Skeletal muscle tissue (tissue), 4 donors: ENCODE measurements around the gene FAT2. TPM values are rescaled to one million over a fixed set of nuclear protein-coding genes. Genes with fewer than 3 reads are reported as not detected.
"Not testable (repeated sequence)": the region's sequence is repeated elsewhere in the genome, so short reads cannot be mapped to it uniquely, and the experiment has no call there.

ENCODE experiments used
- H3K27ac ChIP-seq: one replicate; pipeline ENCODE4 v1.7.0; 2013; ENCODE audit warnings: mild to moderate bottlenecking, low read depth, low read length, inconsistent platforms
- H3K27me3 ChIP-seq, 3 donors: one replicate each; pipeline ENCODE4 v1.7.0; 2013; ENCODE audit warnings: low read length in 3 of 3; ENCODE audit not compliant: control insufficient read depth in 3 of 3, insufficient read depth in 3 of 3
- H3K36me3 ChIP-seq, 3 donors: one replicate each; pipeline ENCODE4 v1.7.0; 2013; ENCODE audit warnings: low read length in 3 of 3; ENCODE audit not compliant: control insufficient read depth in 3 of 3, insufficient read depth in 3 of 3
- H3K4me1 ChIP-seq, 3 donors: one replicate each; pipeline ENCODE4 v1.7.0; 2013; ENCODE audit warnings: low read length in 3 of 3, mild to moderate bottlenecking in 3 of 3; ENCODE audit not compliant: control insufficient read depth in 3 of 3, insufficient read depth in 3 of 3
- H3K4me3 ChIP-seq, 3 donors: one replicate each; pipeline ENCODE4 v1.7.0; 2013; ENCODE audit warnings: low read length in 3 of 3
- H3K9ac ChIP-seq, 3 donors: one replicate each; pipeline ENCODE4 v1.7.0; 2013; ENCODE audit warnings: low read length in 3 of 3, mild to moderate bottlenecking in 3 of 3, moderate library complexity in 2 of 3, low read depth in 1 of 3
- H3K9me3 ChIP-seq, 3 donors: one replicate each; pipeline ENCODE4 v1.7.0; 2013; ENCODE audit warnings: low read length in 3 of 3; ENCODE audit not compliant: control insufficient read depth in 3 of 3
- total RNA-seq: library from RNA; depleted of rRNA; stranded (reverse); fragments of >200 nt; gene quantifications from one replicate; pipeline ENCODE4 v1.2.3, GENCODE V29; 2014
- donor health status: Osteomylitis.

The FAT2 gene
- total RNA-seq, 1 donor from 2014 or later, result under 0.01 TPM

DNA sequence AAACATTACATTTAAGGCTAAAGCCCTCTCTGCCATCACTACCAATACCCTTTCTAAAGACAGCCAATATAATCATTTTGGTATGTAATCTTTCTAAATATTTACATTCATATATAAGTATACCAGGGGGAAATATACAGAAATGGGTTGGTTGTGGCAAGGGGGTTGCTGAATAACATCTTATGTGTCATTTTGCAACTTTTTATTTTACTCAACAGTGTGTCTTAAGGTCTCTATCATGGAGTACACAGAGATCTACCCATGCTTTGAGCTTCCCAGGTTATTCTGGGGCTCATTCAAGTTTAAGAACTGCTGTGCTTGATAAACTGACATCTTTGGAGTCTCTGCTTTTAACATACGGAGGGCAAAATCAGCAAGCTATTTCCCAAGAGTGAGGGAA is 7.4 kb upstream of the FAT2 start:
- Histone ChIP-seq H3K4me1 (peaks cover 9 to 20% (median 19%) of the 10 kb centered on the region in 3 donors), H3K27me3 (peaks cover 0 to 3% (median 0%) of the 10 kb centered on the region in 3 donors), H3K36me3 (no peaks in the 10 kb centered on the region), H3K9ac (no peak overlapping the region), H3K4me3 (no peak overlapping the region), H3K9me3 (no peaks in the 10 kb centered on the region), H3K27ac (no peak overlapping the region)

DNA sequence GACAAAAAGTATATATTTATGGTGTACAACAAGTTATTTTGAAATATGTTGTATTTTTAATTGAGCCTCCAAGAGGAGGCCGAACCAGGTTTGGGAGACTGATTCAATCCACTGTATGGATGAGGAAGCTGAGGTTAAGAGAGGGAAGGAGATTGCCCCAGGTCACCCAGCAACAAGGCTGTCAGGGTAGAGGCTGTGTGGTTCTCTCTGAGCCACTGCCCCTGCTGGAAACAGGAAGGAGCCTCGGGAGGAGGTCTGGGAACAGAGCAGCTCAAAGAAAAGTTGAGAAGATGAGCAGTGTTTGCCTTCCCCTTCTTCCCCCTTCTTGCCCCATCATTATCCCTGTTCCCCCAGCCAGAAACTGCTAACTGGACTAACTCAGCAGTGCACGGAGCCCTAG is 6.6 kb upstream of the FAT2 start:
- Histone ChIP-seq H3K27ac (no peak overlapping the region), H3K27me3 (peaks cover 0 to 3% (median 0%) of the 10 kb centered on the region in 3 donors), H3K9ac (no peak overlapping the region), H3K36me3 (no peaks in the 10 kb centered on the region), H3K4me1 (peaks cover 9 to 20% (median 19%) of the 10 kb centered on the region in 3 donors), H3K4me3 (no peak overlapping the region), H3K9me3 (no peaks in the 10 kb centered on the region)

GRCh38 chr5:151596828-151597539 is 5.9 kb upstream of the FAT2 start:
- peaks cover 0 to under 1% (median 0%) of the 10 kb centered on the region in 3 donors for H3K27me3 ChIP-seq
- H3K9me3 ChIP-seq, result no peaks in the 10 kb centered on the region
- peaks cover 9 to 20% (median 19%) of the 10 kb centered on the region in 3 donors for H3K4me1 ChIP-seq
- H3K4me3 ChIP-seq, result no peak overlapping the region
- H3K36me3 ChIP-seq, result no peaks in the 10 kb centered on the region
- H3K27ac ChIP-seq, result no peak overlapping the region
- no peak overlapping the region for H3K9ac ChIP-seq

DNA sequence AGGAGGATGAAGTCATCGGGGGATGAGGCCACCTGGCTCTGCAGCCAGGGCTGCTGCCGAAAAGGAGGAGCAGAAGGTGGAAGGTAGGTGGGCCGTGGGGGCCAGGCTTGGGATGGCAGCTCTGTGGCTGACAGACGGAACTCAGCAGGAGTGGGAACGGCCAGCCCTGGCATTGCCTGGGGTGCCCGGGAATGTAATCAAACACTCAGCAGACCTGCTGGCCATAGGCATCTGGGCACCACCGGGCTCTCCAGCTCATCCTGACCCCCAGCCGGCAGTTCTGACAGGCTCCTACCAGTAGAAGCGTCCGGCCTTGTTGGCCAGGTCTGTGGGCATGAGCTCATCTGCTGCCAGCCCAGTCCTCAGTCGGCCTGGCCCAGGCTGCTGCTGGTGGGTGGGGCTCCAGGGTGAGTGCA is 4.3 kb upstream of the FAT2 start:
- Histone ChIP-seq H3K36me3 (no peaks in the 10 kb centered on the region), H3K4me3 (no peak overlapping the region), H3K4me1 (peaks cover 9 to 20% (median 19%) of the 10 kb centered on the region in 3 donors), H3K9me3 (no peaks in the 10 kb centered on the region), H3K27me3 (no peaks in the 10 kb centered on the region), H3K27ac (no peak overlapping the region), H3K9ac (peak overlapping the region in 1 of 3 donors; percentile 45)

DNA sequence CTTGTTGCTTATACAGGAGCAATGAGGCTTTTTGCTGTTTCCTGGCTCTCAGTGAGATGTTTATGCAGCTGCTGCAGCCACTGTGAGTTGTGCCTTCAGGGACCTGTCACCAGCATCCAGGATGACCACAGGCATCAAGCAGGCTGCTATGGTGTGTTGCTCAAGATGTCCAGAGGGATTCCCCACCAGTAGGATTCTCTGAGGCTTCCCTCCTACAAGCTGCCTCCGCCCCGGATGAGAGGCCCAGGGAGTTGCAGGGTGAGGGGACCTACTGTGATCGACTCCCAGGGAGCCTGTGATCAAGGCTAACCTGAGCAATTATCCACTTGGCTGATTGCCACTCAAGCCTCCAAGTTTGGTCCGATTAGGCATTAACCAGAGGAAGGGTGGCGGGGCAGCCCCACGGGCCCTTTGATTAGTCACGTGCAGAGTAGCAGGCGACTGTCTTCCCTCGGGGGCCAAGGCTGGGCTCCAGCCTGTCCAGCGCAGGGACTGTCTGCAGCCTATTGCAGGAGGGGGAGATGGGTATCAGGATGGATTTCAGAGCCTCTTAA is 1.8 kb upstream of the FAT2 start:
- no peaks in the 10 kb centered on the region for H3K27me3 ChIP-seq
- no peak overlapping the region for H3K4me3 ChIP-seq

GRCh38 chr5:151589878-151590570 is 1.1 kb downstream of the FAT2 start:
- H3K27me3 ChIP-seq, result no peaks in the 10 kb centered on the region
- H3K4me3 ChIP-seq, result no peak overlapping the region
- H3K9me3 ChIP-seq, result no peaks in the 10 kb centered on the region
- H3K27ac ChIP-seq, result no peak overlapping the region
- H3K4me1 ChIP-seq, result peaks cover 7 to 11% (median 11%) of the 10 kb centered on the region in 3 donors
- no peak overlapping the region for H3K9ac ChIP-seq
- no peaks in the 10 kb centered on the region for H3K36me3 ChIP-seq

More for the DNA sequence above, 1.8 kb upstream of the FAT2 start:
- no peaks in the 10 kb centered on the region for H3K36me3 ChIP-seq
- H3K9ac ChIP-seq, result no peak overlapping the region
- no peak overlapping the region for H3K27ac ChIP-seq
- peaks cover 9 to 20% (median 19%) of the 10 kb centered on the region in 3 donors for H3K4me1 ChIP-seq
- H3K9me3 ChIP-seq, result no peaks in the 10 kb centered on the region

DNA sequence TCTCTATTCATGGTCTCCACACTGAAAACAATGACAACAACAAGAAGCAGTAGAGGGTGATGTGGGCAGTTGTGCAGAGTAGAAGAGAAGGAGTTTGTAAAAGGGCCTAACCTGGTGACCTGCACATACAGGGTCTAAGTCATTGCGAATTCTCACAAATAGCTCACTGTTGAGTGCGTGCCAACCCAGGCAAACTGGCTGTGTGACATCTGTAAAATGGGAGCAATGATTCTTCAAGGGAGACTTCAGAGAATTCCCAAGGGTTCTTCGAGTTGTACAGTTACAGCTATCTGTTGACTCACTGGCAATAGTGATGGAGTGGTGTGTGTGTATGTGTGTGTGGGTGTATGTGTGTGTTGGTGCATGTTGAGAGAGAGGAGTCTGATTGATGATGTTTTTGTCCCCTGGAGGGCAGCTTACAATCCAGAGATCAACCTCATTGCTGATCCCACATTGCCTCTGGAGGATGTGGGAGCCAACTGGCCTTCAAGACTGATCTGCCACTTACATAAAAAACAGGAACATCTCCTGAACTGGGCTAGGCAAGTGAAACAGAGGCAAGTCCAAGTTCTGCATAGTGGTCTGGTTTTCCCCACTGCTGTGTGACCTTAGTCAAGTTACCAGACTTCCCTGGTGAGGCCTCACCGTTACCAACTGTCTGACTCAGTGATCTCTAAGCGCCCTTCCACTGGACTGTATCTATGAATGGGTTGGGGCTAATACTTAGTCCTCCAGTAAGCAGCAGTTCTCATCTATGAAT is 3.2 kb downstream of the FAT2 start:
- Histone ChIP-seq H3K4me1 (peaks cover 6 to 9% (median 8%) of the 10 kb centered on the region in 3 donors), H3K9me3 (no peaks in the 10 kb centered on the region), H3K27ac (no peak overlapping the region), H3K27me3 (no peaks in the 10 kb centered on the region), H3K9ac (no peak overlapping the region), H3K36me3 (no peaks in the 10 kb centered on the region), H3K4me3 (no peak overlapping the region)

- Histone ChIP-seq H3K9me3 (no peaks in the 10 kb centered on the region), H3K9ac (no peak overlapping the region), H3K4me3 (no peak overlapping the region), H3K36me3 (no peaks in the 10 kb centered on the region), H3K4me1 (peaks cover 6 to 15% (median 15%) of the 10 kb centered on the region in 3 donors), H3K27ac (no peak overlapping the region), H3K27me3 (no peaks in the 10 kb centered on the region)
Observed at GRCh38 chr5:151585970-151586369, 5.2 kb downstream of the FAT2 start.

DNA sequence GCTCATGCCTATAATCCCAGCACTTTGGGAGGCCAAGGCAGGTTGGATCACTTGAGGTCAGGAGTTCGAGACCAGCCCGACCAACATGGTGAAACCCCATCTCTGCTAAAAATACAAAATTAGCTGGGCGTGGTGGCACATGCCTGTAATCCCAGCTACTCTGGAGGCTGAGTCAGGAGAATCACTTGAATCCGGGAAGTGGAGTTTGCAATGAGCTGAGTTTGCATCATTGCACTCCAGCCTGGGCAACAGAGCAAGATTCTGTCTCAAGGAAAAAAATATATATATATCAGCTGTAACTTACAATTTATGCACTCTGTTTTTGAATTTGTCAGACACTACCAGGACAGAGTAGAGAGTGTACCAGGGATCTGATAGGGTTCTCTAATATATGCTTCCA is 5.8 kb downstream of the FAT2 start:
- not testable (repeated sequence) for H3K27ac ChIP-seq, H3K9ac ChIP-seq

More for the DNA sequence above, 5.8 kb downstream of the FAT2 start:
- peaks cover 6 to 15% (median 15%) of the 10 kb centered on the region in 3 donors for H3K4me1 ChIP-seq
- H3K4me3 ChIP-seq, H3K27me3 ChIP-seq, H3K36me3 ChIP-seq, H3K9me3 ChIP-seq: not testable (repeated sequence)
